Fibroblast of lung (primary cell): ENCODE data around the gene ERFL. TPM values are rescaled to one million over a fixed set of nuclear protein-coding genes. Genes with fewer than 3 reads are reported as not detected.

ENCODE experiments used
- DNase-seq, 2 donors: peaks; one replicate each; pipeline versions ENCODE4 v3.0.0 to v3.0.0-alpha.2; 2010; ENCODE audit warnings: low read depth in 2 of 2
- H2AFZ ChIP-seq: 2 replicates; pipeline ENCODE4 v1.5.1; 2012; ENCODE audit warnings: low read length, control low read depth, inconsistent platforms
- H3K27ac ChIP-seq: 2 replicates; pipeline ENCODE4 v1.5.1; 2011; ENCODE audit warnings: low read length, control low read depth; ENCODE audit not compliant: insufficient read depth
- H3K27me3 ChIP-seq: 2 replicates; pipeline ENCODE4 v1.5.1; 2011; ENCODE audit warnings: mild to moderate bottlenecking, low read length; ENCODE audit not compliant: control insufficient read depth, insufficient read depth
- H3K36me3 ChIP-seq: 2 replicates; pipeline ENCODE4 v1.5.1; 2011; ENCODE audit warnings: low read length; ENCODE audit not compliant: control insufficient read depth, insufficient read depth
- H3K4me1 ChIP-seq: 2 replicates; pipeline ENCODE4 v1.5.1; 2011; ENCODE audit warnings: low read length; ENCODE audit not compliant: control insufficient read depth, insufficient read depth; ENCODE audit errors: extremely low read depth
- H3K4me2 ChIP-seq: 2 replicates; pipeline ENCODE4 v1.5.1; 2011; ENCODE audit warnings: low read length, control low read depth; ENCODE audit not compliant: insufficient read depth; ENCODE audit errors: extremely low read depth
- H3K4me3 ChIP-seq, 4 experiments: fragments of 200-600 bp in 1 of 4; sonication (generic) in 1 of 4; replicated peaks in 1 of 4; 2 replicates each; pipeline ENCODE4 v1.5.1; 2011 to 2016; ENCODE audit warnings: low read length in 4 of 4, low read depth in 3 of 4, mild to moderate bottlenecking in 3 of 4, control low read depth in 2 of 4, inconsistent platforms in 1 of 4, mixed read lengths in 1 of 4; ENCODE audit not compliant: insufficient read depth in 1 of 4; ENCODE audit errors: control extremely low read depth in 1 of 4
- H3K79me2 ChIP-seq: 2 replicates; pipeline ENCODE4 v1.5.1; 2012; ENCODE audit warnings: mild to moderate bottlenecking, low read length, inconsistent platforms; ENCODE audit not compliant: control insufficient read depth, insufficient read depth
- H3K9ac ChIP-seq: 2 replicates; pipeline ENCODE4 v1.5.1; 2011; ENCODE audit warnings: mild to moderate bottlenecking, low read length, control low read depth; ENCODE audit not compliant: insufficient read depth
- H3K9me3 ChIP-seq: 2 replicates; pipeline ENCODE4 v1.5.1; 2012; ENCODE audit warnings: low read depth, low read length; ENCODE audit not compliant: control insufficient read depth, insufficient read depth
- H4K20me1 ChIP-seq: 2 replicates; pipeline ENCODE4 v1.5.1; 2011; ENCODE audit warnings: low read length; ENCODE audit not compliant: control insufficient read depth, insufficient read depth; ENCODE audit errors: extremely low read depth
- EZH2 ChIP-seq: IDR thresholded peaks from 2 replicates; pipeline ENCODE4 v1.5.1; 2012; ENCODE audit warnings: low read length, control low read depth, mild to moderate bottlenecking; ENCODE audit errors: missing control alignments
- polyA plus RNA-seq, 2 donors: library from polyadenylated mRNA; depleted of rRNA in 1 of 2; stranded (reverse) in 1 of 2; unstranded in 1 of 2; fragments of >200 nt; gene quantifications; 2 replicates each; pipeline ENCODE4 v1.2.1, GENCODE V29; 2011 to 2012; ENCODE audit warnings: missing spikeins in 1 of 2
- total RNA-seq: library from RNA; depleted of rRNA; stranded (reverse); fragments of >200 nt; gene quantifications from 2 replicates; pipeline ENCODE4 v1.2.1, GENCODE V29; 2014
- TF ChIP-seq, protein P1 (sequence below), 2 donors: IDR thresholded peaks in 1 of 2; conservative IDR thresholded peaks in 1 of 2; 1 replicate in 1 of 2; 2 replicates in 1 of 2; pipeline ENCODE4 v1.5.1; 2011 to 2012; ENCODE audit warnings: low read length in 2 of 2, control low read depth in 1 of 2, inconsistent platforms in 1 of 2, low read depth in 1 of 2, mild to moderate bottlenecking in 1 of 2

The ERFL gene
- total and polyA plus RNA-seq, 2 donors (not counting 1 experiment from before 2014, with no cell fraction given) = under 0.01 to 0.03 TPM

DNA sequence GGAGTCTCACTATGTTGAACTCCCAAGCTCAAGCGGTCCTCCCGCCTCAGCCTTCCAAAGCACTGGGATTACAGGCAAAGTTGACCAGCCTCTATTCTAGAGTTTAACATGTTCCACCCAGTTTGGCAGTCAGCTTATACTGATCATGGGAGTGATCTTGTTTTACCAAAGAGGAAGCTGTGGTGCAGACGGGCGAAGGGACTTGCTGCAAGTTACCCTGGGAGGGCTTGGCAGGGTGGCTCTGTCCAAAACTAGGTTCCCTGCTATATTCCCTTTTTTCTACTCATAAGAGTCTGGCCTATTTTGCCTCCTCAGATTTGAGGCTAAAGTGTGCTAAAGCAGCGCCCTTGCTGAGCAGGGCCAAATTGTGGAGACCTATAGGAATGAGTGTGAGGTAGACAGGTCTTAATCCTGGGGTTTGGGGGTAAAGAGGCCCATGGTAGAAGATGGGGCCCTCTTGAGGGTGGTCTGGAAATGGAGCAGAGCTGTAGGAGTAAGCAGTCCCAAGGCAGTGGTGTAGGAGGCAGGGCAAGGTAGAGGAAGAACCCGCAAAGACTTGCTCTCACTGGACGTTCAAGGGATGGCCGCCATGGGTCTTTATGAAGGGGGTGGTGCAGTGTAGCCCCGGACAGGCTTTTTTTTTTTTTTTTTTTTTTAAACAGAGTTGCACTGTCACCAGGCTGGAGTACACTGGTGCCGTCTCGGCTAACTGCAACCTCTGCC is 64.9 kb downstream of the ERFL start:
- Histone ChIP-seq H3K9ac (no peak overlapping the region), H3K36me3 (peaks cover 39% of the 10 kb centered on the region), H3K79me2 (peaks cover 70% of the 10 kb centered on the region), H3K27me3 (no peaks in the 10 kb centered on the region), H4K20me1 (no peaks in the 10 kb centered on the region), H2AFZ (no peak overlapping the region), H3K9me3 (no peaks in the 10 kb centered on the region), H3K4me3 (peak overlapping the region in 1 of 4 experiments; percentile 22), H3K4me2 (peak overlapping the region; percentile 68), H3K4me1 (peaks cover 8% of the 10 kb centered on the region), H3K27ac (no peak overlapping the region)
- TF ChIP-seq, protein P1, sequence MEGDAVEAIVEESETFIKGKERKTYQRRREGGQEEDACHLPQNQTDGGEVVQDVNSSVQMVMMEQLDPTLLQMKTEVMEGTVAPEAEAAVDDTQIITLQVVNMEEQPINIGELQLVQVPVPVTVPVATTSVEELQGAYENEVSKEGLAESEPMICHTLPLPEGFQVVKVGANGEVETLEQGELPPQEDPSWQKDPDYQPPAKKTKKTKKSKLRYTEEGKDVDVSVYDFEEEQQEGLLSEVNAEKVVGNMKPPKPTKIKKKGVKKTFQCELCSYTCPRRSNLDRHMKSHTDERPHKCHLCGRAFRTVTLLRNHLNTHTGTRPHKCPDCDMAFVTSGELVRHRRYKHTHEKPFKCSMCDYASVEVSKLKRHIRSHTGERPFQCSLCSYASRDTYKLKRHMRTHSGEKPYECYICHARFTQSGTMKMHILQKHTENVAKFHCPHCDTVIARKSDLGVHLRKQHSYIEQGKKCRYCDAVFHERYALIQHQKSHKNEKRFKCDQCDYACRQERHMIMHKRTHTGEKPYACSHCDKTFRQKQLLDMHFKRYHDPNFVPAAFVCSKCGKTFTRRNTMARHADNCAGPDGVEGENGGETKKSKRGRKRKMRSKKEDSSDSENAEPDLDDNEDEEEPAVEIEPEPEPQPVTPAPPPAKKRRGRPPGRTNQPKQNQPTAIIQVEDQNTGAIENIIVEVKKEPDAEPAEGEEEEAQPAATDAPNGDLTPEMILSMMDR (conservative IDR thresholded peaks at IDR 0.05 in 1 of 2, IDR thresholded peaks at IDR 0.05 in 1 of 2; ENCODE audit: low read depth in 1 of 2, low read length in 2 of 2) = no peak
- no peak for TF ChIP-seq EZH2
- no peak for DNase-seq

DNA sequence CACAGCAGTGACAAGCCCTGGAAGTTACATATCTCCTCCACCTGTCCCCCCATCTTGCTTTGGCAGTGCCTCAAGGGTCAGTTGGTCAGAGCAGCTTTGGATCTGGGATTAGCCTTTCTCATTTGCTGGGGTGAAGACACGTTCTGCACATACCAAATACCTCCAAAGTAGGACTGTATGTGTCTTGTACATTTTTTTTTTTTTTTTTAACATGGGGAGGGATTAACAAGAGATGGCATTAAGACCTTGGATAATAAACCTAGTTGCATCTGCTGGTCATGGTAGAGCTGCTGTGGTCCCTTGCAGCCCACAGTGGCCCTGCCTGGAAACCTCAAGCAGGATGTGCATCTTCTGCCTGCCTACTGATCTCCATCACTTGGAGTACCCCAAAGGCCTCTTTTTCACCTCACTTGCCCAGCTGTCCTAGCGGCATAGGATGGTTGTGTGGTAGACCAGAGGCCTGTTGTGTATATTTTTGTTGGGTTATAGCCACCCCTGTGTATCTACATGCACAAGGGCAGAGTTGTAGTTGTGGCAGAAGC is 65.7 kb downstream of the ERFL start:
- no peaks in the 10 kb centered on the region for H4K20me1 ChIP-seq
- H2AFZ ChIP-seq = no peak overlapping the region
- peak overlapping the region; percentile 86 for H3K4me2 ChIP-seq
- H3K4me1 ChIP-seq = peaks cover 8% of the 10 kb centered on the region
- no peak for DNase-seq
- no peaks in the 10 kb centered on the region for H3K9me3 ChIP-seq
- no peaks in the 10 kb centered on the region for H3K27me3 ChIP-seq
- TF ChIP-seq, protein P1 (conservative IDR thresholded peaks at IDR 0.05 in 1 of 2, IDR thresholded peaks at IDR 0.05 in 1 of 2; ENCODE audit: low read depth in 1 of 2, low read length in 2 of 2) = no peak
- no peak for TF ChIP-seq EZH2
- no peak overlapping the region for H3K9ac ChIP-seq
- H3K27ac ChIP-seq = peak overlapping the region; percentile 18
- H3K4me3 ChIP-seq = peak overlapping the region in 3 of 4 experiments; percentile 92 to 99 (median 97)
- H3K36me3 ChIP-seq = peaks cover 34% of the 10 kb centered on the region
- H3K79me2 ChIP-seq = peaks cover 64% of the 10 kb centered on the region

DNA sequence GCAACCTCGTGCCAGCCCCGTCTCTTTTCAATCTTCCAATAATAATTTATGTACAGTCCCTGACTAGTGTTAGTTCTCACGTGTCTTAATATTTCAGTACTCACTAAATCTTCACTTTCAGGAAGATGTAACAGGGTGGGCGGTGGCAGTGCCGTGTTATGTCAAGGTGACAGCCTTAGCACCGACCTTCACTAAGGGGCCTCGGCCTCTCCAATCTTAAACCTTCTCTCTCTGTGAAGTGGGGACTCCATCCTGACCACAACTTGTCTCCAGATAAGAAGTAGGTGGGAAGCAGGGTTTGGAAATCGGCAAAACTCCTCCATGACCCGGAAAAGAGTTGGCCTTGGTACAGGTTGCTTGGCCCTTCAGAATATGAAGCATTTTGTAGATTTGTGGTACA is 66.4 kb downstream of the ERFL start:
- peak overlapping the region; percentile 18 for H3K27ac ChIP-seq
- H3K36me3 ChIP-seq = peaks cover 34% of the 10 kb centered on the region
- H2AFZ ChIP-seq = no peak overlapping the region
- no peak for DNase-seq
- H3K9ac ChIP-seq = no peak overlapping the region
- no peaks in the 10 kb centered on the region for H3K27me3 ChIP-seq
- peak overlapping the region; percentile 92 to 99 (median 98) for H3K4me3 ChIP-seq
- no peaks in the 10 kb centered on the region for H4K20me1 ChIP-seq
- peaks cover 60% of the 10 kb centered on the region for H3K79me2 ChIP-seq
- TF ChIP-seq, protein P1 (conservative IDR thresholded peaks at IDR 0.05 in 1 of 2, IDR thresholded peaks at IDR 0.05 in 1 of 2; ENCODE audit: low read depth in 1 of 2, low read length in 2 of 2) = no peak
- TF ChIP-seq EZH2 = no peak
- H3K4me2 ChIP-seq = peak overlapping the region; percentile 86
- H3K4me1 ChIP-seq = peaks cover 8% of the 10 kb centered on the region
- no peaks in the 10 kb centered on the region for H3K9me3 ChIP-seq
